ENCODE measurements around the gene SPACA7. TPM values are rescaled to one million over a fixed set of nuclear protein-coding genes. Genes with fewer than 3 reads are reported as not detected.

SPACA7 gene
- total and polyA plus RNA-seq, 2 of the 13 experiments (the other 11 are each of a cell fraction or from before 2014, with no cell fraction given): not detected

DNA sequence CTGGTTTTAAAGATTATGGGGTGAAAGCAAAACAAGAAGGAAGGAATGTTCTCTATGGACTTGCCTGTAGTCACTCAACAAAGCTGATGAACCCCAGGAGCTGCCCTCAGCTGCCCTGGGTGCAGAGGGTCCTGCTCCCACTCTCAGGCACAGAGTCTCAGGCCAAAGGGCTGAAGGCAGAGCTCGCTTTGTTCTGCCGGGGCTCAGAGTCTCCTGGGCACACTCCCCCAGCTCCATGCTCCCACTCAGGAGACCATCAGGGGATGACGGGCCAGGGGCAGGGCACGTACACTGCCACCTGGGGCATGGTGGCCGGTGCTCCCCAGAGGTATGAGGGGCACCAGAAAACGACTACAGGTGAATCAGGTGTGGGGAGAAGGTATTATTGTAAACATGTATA, 46.8 kb upstream of the SPACA7 start:
- in situ Hi-C loops (cut with HindIII; ENCODE audit: extremely low pct_ligation_motif_present, low pct_unique_long_range_greater_than_20kb): no loop called here

DNA sequence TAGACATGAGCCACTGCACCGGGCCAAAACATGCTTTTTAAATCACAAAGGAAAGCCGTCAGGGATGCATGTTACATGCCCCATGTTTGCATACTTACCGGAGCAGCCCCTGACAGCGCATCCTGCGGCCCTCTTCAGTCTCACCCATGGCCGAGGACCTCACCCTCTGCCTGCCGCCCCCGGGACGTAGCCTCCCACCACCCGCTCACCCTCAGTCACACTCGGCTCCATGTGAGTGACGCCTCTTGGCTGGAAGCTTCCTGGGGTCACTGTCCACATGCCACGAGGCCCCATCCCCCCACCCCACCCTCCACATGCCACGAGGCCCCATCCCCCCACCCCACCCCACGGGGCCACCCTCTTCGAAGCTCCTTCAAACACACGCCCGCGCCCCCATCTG, 46.1 kb upstream of the SPACA7 start:
- in situ Hi-C loops (cut with HindIII; ENCODE audit: extremely low pct_ligation_motif_present, low pct_unique_long_range_greater_than_20kb): no loop called here
- no peak overlapping the region for H3K4me2 ChIP-seq (ENCODE audit: low read depth, low read length)
- H3K27me3 ChIP-seq (ENCODE audit: control insufficient read depth in 1 of 2, insufficient read depth in 2 of 2, low read length in 2 of 2): peaks cover 13 to 66% of the 10 kb centered on the region in 2 experiments; a peak in 4 of 5 replicates
- no TSS peak for BruUV-seq (replicated peaks)
- H3K79me2 ChIP-seq (ENCODE audit: insufficient read depth, low read length): no peaks in the 10 kb centered on the region
- no peak overlapping the region for H3K27ac ChIP-seq (ENCODE audit: extremely low read length, insufficient read depth, low read length)
- no peak for FAIRE-seq
- no peaks in the 10 kb centered on the region for H3K9me3 ChIP-seq (ENCODE audit: low read length)
- DNase-seq (ENCODE audit: low spot score): no peak
- intact Hi-C loops (cut with micrococcal nuclease; ENCODE audit: unreplicated experiment): no loop called here
- 38% methylated on average over 18 of the region's 19 CpGs for WGBS (ENCODE audit: low lambda C conversion rate)
- no peaks in the 10 kb centered on the region for H4K20me1 ChIP-seq (ENCODE audit: insufficient read depth, low read length)
- H3K36me3 ChIP-seq (replicated peaks in 1 of 2; ENCODE audit: control insufficient read depth in 1 of 2, insufficient read depth in 2 of 2, low read length in 2 of 2): no peaks in the 10 kb centered on the region
- H3K4me1 ChIP-seq (ENCODE audit: insufficient read depth, low read length): no peaks in the 10 kb centered on the region
- no peak for ATAC-seq
- H3K9ac ChIP-seq (ENCODE audit: insufficient read depth, low read depth, low read length): no peak overlapping the region
- H3K4me3 ChIP-seq (replicated peaks in 1 of 3; ENCODE audit: insufficient read depth in 1 of 3, low read depth in 2 of 3, low read length in 3 of 3): no peak overlapping the region
- ChIA-PET CTCF (ENCODE audit: low intra/inter-chr PET ratio, low total read pairs) (no interaction called here), POLR2A (no interaction called here)
- no peak overlapping the region for H2AFZ ChIP-seq (ENCODE audit: low read length)
- TF ChIP-seq, protein P1, sequence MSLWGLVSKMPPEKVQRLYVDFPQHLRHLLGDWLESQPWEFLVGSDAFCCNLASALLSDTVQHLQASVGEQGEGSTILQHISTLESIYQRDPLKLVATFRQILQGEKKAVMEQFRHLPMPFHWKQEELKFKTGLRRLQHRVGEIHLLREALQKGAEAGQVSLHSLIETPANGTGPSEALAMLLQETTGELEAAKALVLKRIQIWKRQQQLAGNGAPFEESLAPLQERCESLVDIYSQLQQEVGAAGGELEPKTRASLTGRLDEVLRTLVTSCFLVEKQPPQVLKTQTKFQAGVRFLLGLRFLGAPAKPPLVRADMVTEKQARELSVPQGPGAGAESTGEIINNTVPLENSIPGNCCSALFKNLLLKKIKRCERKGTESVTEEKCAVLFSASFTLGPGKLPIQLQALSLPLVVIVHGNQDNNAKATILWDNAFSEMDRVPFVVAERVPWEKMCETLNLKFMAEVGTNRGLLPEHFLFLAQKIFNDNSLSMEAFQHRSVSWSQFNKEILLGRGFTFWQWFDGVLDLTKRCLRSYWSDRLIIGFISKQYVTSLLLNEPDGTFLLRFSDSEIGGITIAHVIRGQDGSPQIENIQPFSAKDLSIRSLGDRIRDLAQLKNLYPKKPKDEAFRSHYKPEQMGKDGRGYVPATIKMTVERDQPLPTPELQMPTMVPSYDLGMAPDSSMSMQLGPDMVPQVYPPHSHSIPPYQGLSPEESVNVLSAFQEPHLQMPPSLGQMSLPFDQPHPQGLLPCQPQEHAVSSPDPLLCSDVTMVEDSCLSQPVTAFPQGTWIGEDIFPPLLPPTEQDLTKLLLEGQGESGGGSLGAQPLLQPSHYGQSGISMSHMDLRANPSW (CRISPR knock-in tag; IDR thresholded peaks at IDR 0.05; ENCODE audit: borderline replicate concordance): no peak
- no peak for TF ChIP-seq NBN (conservative IDR thresholded peaks at IDR 0.05)
- TF ChIP-seq EP300 (IDR thresholded peaks at IDR 0.05; ENCODE audit: low read depth in 2 of 2, low read length in 2 of 2): no peak
- TF ChIP-seq EP300 (CRISPR knock-in tag; IDR thresholded peaks at IDR 0.05; ENCODE audit: borderline replicate concordance): no peak
- no peak for TF ChIP-seq EED (CRISPR knock-in tag; IDR thresholded peaks at IDR 0.05)
- TF ChIP-seq AGO1 (IDR thresholded peaks at IDR 0.05; ENCODE audit: low read depth, low read length, poor library complexity, severe bottlenecking): no peak
- TF ChIP-seq ZNF761 (CRISPR knock-in tag; conservative IDR thresholded peaks at IDR 0.05): no peak
- no peak for TF ChIP-seq RCOR2 (CRISPR knock-in tag; IDR thresholded peaks at IDR 0.05)
- no peak for TF ChIP-seq SMARCE1 (IDR thresholded peaks at IDR 0.05; ENCODE audit: borderline replicate concordance)

More for the DNA sequence above, 46.8 kb upstream of the SPACA7 start:
- Histone ChIP-seq H3K4me3 (replicated peaks in 1 of 3; ENCODE audit: insufficient read depth in 1 of 3, low read depth in 2 of 3, low read length in 3 of 3) (no peak overlapping the region), H3K9me3 (ENCODE audit: low read length) (no peaks in the 10 kb centered on the region), H3K4me2 (ENCODE audit: low read depth, low read length) (no peak overlapping the region), H3K36me3 (replicated peaks in 1 of 2; ENCODE audit: control insufficient read depth in 1 of 2, insufficient read depth in 2 of 2, low read length in 2 of 2) (no peaks in the 10 kb centered on the region), H3K27me3 (ENCODE audit: control insufficient read depth in 1 of 2, insufficient read depth in 2 of 2, low read length in 2 of 2) (peaks cover 14 to 64% of the 10 kb centered on the region in 2 experiments; a peak in 4 of 5 replicates), H3K79me2 (ENCODE audit: insufficient read depth, low read length) (no peaks in the 10 kb centered on the region), H3K4me1 (ENCODE audit: insufficient read depth, low read length) (no peaks in the 10 kb centered on the region), H4K20me1 (ENCODE audit: insufficient read depth, low read length) (no peaks in the 10 kb centered on the region), H2AFZ (ENCODE audit: low read length) (no peak overlapping the region), H3K9ac (ENCODE audit: insufficient read depth, low read depth, low read length) (no peak overlapping the region), H3K27ac (ENCODE audit: extremely low read length, insufficient read depth, low read length) (no peak overlapping the region)
- TF ChIP-seq ZNF567 (CRISPR knock-in tag; IDR thresholded peaks at IDR 0.05; ENCODE audit: borderline replicate concordance) (no peak), ZNF569 (CRISPR knock-in tag; IDR thresholded peaks at IDR 0.05; ENCODE audit: borderline replicate concordance) (no peak), STAG1 (CRISPR knock-in tag; IDR thresholded peaks at IDR 0.05) (no peak)
- TF ChIP-seq, protein P2, sequence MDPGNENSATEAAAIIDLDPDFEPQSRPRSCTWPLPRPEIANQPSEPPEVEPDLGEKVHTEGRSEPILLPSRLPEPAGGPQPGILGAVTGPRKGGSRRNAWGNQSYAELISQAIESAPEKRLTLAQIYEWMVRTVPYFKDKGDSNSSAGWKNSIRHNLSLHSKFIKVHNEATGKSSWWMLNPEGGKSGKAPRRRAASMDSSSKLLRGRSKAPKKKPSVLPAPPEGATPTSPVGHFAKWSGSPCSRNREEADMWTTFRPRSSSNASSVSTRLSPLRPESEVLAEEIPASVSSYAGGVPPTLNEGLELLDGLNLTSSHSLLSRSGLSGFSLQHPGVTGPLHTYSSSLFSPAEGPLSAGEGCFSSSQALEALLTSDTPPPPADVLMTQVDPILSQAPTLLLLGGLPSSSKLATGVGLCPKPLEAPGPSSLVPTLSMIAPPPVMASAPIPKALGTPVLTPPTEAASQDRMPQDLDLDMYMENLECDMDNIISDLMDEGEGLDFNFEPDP (CRISPR knock-in tag; conservative IDR thresholded peaks at IDR 0.05): no peak
- TF ChIP-seq, protein P3, sequence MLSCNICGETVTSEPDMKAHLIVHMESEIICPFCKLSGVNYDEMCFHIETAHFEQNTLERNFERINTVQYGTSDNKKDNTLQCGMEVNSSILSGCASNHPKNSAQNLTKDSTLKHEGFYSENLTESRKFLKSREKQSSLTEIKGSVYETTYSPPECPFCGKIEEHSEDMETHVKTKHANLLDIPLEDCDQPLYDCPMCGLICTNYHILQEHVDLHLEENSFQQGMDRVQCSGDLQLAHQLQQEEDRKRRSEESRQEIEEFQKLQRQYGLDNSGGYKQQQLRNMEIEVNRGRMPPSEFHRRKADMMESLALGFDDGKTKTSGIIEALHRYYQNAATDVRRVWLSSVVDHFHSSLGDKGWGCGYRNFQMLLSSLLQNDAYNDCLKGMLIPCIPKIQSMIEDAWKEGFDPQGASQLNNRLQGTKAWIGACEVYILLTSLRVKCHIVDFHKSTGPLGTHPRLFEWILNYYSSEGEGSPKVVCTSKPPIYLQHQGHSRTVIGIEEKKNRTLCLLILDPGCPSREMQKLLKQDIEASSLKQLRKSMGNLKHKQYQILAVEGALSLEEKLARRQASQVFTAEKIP (CRISPR knock-in tag; IDR thresholded peaks at IDR 0.05; ENCODE audit: borderline replicate concordance): no peak
- DNase-seq (ENCODE audit: low spot score): no peak
- no peak for FAIRE-seq
- intact Hi-C loops (cut with micrococcal nuclease; ENCODE audit: unreplicated experiment): no loop called here
- WGBS (ENCODE audit: low lambda C conversion rate): 13% methylated on average over 6 of the region's 6 CpGs
- ChIA-PET POLR2A (no interaction called here), CTCF (ENCODE audit: low intra/inter-chr PET ratio, low total read pairs) (no interaction called here)
- BruUV-seq (replicated peaks): no TSS peak
- no peak for ATAC-seq

Data from HepG2 (cell line).